ENCODE data around the gene PSME3. TPM values are rescaled to one million over a fixed set of nuclear protein-coding genes. Genes with fewer than 3 reads are reported as not detected.

PSME3 gene, protein sequence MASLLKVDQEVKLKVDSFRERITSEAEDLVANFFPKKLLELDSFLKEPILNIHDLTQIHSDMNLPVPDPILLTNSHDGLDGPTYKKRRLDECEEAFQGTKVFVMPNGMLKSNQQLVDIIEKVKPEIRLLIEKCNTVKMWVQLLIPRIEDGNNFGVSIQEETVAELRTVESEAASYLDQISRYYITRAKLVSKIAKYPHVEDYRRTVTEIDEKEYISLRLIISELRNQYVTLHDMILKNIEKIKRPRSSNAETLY
- total RNA-seq (2014; rRNA removed; shearing (Covaris generic)): 88.1 and 104 TPM in 2 replicates
- 170 and 176 TPM in 2 replicates for polyA plus RNA-seq (2016; fragmentation: Nextera tagmentation; extraction: Ambion mirVana)

DNA sequence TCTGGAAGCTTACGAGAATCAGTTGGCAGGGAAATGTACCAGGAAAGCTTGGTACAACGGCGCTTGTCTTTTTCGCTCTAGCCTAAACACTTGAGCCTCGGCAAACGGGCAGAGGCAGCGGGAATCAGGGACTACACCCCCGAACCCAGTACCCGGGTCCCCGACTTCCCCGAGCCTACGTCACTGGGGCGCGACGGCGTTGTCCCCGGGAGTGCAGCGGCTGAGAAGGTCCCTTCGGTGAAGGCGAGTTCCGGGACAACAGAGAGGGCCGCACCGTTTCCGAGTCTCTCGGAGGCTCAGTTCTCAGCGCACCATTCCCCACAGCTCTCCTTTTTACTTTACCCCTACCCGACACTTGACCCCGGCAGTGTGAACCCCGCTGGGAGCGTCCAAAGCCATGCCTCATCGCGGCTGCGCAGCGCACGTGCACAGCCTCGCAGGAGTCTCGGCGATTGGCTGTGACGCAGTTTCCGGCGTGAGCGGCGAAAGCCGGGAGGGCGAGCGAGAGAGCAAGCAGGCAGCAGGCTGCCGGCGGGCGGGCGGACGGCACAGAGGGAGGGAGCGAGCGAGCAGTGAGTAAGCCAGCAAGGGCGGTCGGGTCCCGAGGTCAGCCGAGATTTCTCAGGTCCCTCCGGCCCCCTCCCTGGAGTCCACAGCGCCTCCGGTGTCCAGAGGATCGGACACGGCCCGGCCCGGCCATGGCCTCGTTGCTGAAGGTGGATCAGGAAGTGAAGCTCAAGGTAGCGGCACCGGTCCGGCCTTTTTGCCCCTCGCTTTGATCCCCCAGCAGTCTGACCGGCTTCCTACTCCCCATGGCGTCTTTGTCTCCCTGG lies at the start of gene PSME3:
PSME3 (plus strand) TSS at position 464 of the 833 bp plus-strand sequence; CDS start at position 699, 235 bp downstream.
- Histone ChIP-seq H2AFZ (peak within 1 kb of the TSS; percentile 98), H3K4me2 (ENCODE audit: unreplicated experiment) (peak within 1 kb of the TSS; percentile 99), H3K27ac (peak within 1 kb of the TSS; percentile 79), H3K9ac (peak within 1 kb of the TSS; percentile 97), H3K9me3 (ENCODE audit: low read depth) (no peaks in the 10 kb centered on the region), H3K27me3 (replicated peaks; ENCODE audit: insufficient read depth) (no peaks in the 10 kb centered on the region), H3K79me2 (ENCODE audit: insufficient read depth) (peaks cover 59% of the 10 kb centered on the region), H3K4me1 (ENCODE audit: insufficient read depth) (peaks cover 17% of the 10 kb centered on the region), H3K4me3 (peak within 1 kb of the TSS; percentile 94), H4K20me1 (ENCODE audit: insufficient read depth) (no peaks in the 10 kb centered on the region), H3K36me3 (ENCODE audit: low read depth) (peaks cover 6% of the 10 kb centered on the region), H3K9me2 (ENCODE audit: insufficient read depth) (no peaks in the 10 kb centered on the region), H3F3A (ENCODE audit: insufficient read depth) (no peaks in the 10 kb centered on the region)
- peak; percentile 97 for DNase-seq
- no peak for TF ChIP-seq EZH2phosphoT487 (IDR thresholded peaks at IDR 0.05; ENCODE audit: insufficient read depth, low read depth)
- in situ Hi-C loops (cut with MboI): no loop called here
- 1% methylated on average over 59 to 67 of the region's 71 CpGs for WGBS, 2 experiments (ENCODE audit: low coverage in 1 of 2, low lambda C conversion rate in 2 of 2, missing lambda C conversion rate in 2 of 2)

DNA sequence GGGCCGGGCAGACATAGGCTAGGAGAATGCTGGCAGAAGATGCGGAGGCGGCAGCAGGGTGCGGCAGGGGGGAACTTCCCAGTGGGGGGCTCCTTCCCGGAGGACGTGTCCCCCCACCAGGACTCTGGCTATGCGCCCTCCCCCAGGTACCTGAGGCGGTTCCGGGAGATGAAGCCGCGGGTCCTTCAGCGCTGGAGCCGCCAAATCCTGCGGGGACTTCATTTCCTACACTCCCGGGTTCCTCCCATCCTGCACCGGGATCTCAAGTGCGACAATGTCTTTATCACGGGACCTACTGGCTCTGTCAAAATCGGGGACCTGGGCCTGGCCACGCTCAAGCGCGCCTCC lies 49.4 kb upstream of the PSME3 start:
- peak overlapping the region; percentile 94 for H3K4me2 ChIP-seq (ENCODE audit: unreplicated experiment)
- H3K36me3 ChIP-seq (ENCODE audit: low read depth): peaks cover 4% of the 10 kb centered on the region; the same call in 1 of the 2 replicates
- DNase-seq: no peak
- no peak overlapping the region for H2AFZ ChIP-seq
- peaks cover 20% of the 10 kb centered on the region for H3K4me1 ChIP-seq (ENCODE audit: insufficient read depth)
- TF ChIP-seq EZH2 (IDR thresholded peaks at IDR 0.05; ENCODE audit: insufficient read depth, poor library complexity, severe bottlenecking): no peak
- no peak for TF ChIP-seq EZH2phosphoT487 (IDR thresholded peaks at IDR 0.05; ENCODE audit: insufficient read depth, low read depth)
- H3K27me3 ChIP-seq (replicated peaks; ENCODE audit: insufficient read depth): no peaks in the 10 kb centered on the region
- no peak overlapping the region for H3K9ac ChIP-seq
- in situ Hi-C loops (cut with MboI): no loop called here
- no peaks in the 10 kb centered on the region for H3K9me2 ChIP-seq (ENCODE audit: insufficient read depth)
- WGBS, 2 experiments (ENCODE audit: low coverage in 1 of 2, low lambda C conversion rate in 2 of 2, missing lambda C conversion rate in 2 of 2): 28 to 31% methylated on average over 20 to 22 of the region's 22 CpGs
- no peak overlapping the region; the same call in 1 of the 2 replicates for H3K27ac ChIP-seq
- no peaks in the 10 kb centered on the region for H3K9me3 ChIP-seq (ENCODE audit: low read depth)
- H4K20me1 ChIP-seq (ENCODE audit: insufficient read depth): no peaks in the 10 kb centered on the region
- H3K79me2 ChIP-seq (ENCODE audit: insufficient read depth): peaks cover 22% of the 10 kb centered on the region
- peak overlapping the region; percentile 85 for H3K4me3 ChIP-seq
- peaks cover 15% of the 10 kb centered on the region; the same call in 1 of the 2 replicates for H3F3A ChIP-seq (ENCODE audit: insufficient read depth)

DNA sequence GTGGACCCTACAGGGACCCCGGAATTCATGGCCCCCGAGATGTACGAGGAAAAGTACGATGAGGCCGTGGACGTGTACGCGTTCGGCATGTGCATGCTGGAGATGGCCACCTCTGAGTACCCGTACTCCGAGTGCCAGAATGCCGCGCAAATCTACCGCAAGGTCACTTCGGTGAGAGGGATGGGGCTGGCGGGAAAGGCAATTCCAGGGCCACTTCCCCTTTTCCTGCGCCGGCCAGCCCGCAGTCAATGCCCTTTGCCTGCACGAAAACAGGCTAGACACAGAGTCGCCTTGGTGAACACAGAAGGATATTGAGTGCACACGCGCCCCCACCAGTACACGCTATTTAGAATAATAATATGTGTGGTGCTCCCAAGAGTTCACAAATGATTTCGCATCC lies 48.8 kb upstream of the PSME3 start:
- Histone ChIP-seq H3K27me3 (replicated peaks; ENCODE audit: insufficient read depth) (no peaks in the 10 kb centered on the region), H3F3A (ENCODE audit: insufficient read depth) (peaks cover 9% of the 10 kb centered on the region; the same call in 1 of the 2 replicates), H3K9me3 (ENCODE audit: low read depth) (no peaks in the 10 kb centered on the region), H3K9me2 (ENCODE audit: insufficient read depth) (no peaks in the 10 kb centered on the region), H3K4me2 (ENCODE audit: unreplicated experiment) (peak overlapping the region; percentile 94), H3K4me3 (no peak overlapping the region), H4K20me1 (ENCODE audit: insufficient read depth) (no peaks in the 10 kb centered on the region), H2AFZ (no peak overlapping the region), H3K27ac (no peak overlapping the region), H3K4me1 (ENCODE audit: insufficient read depth) (peaks cover 20% of the 10 kb centered on the region), H3K9ac (no peak overlapping the region), H3K79me2 (ENCODE audit: insufficient read depth) (peaks cover 22% of the 10 kb centered on the region), H3K36me3 (ENCODE audit: low read depth) (peaks cover 4% of the 10 kb centered on the region; the same call in 1 of the 2 replicates)
- TF ChIP-seq EZH2phosphoT487 (IDR thresholded peaks at IDR 0.05; ENCODE audit: insufficient read depth, low read depth): no peak
- TF ChIP-seq EZH2 (IDR thresholded peaks at IDR 0.05; ENCODE audit: insufficient read depth, poor library complexity, severe bottlenecking): no peak
- no peak for DNase-seq
- WGBS, 2 experiments (ENCODE audit: low coverage in 1 of 2, low lambda C conversion rate in 2 of 2, missing lambda C conversion rate in 2 of 2): 68 to 74% methylated on average over 25 of the region's 25 CpGs
- in situ Hi-C loops (cut with MboI): no loop called here

DNA sequence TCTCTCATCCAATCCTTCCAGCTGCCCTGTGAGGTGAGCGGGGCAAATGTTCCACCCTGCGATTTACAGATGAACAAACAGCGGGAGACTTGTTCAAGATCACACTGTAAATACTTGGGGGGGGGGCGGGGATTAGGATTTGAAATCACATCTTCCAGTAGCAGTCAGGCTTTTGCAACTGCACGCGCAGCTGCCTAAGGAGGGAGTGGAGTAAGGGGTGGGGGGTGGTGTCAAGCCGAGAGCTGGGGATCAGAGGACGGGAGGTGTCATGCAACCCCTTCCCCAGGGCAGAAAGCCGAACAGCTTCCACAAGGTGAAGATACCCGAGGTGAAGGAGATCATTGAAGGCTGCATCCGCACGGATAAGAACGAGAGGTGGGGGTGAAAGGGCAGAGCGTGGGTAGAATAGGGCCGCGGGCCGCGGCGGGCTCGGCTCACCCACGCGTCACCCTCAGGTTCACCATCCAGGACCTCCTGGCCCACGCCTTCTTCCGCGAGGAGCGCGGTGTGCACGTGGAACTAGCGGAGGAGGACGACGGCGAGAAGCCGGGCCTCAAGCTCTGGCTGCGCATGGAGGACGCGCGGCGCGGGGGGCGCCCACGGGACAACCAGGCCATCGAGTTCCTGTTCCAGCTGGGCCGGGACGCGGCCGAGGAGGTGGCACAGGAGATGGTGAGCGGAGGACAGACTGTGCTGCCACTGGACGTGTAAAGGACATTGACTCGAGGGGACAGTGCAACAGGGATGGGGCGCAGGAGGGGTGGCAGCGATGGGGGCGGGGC lies 48.2 kb upstream of the PSME3 start:
- in situ Hi-C loops (cut with MboI): no loop called here
- H3K4me2 ChIP-seq (ENCODE audit: unreplicated experiment): no peak overlapping the region
- H2AFZ ChIP-seq: no peak overlapping the region
- no peak for DNase-seq
- H3K9ac ChIP-seq: no peak overlapping the region
- peaks cover 20% of the 10 kb centered on the region for H3K4me1 ChIP-seq (ENCODE audit: insufficient read depth)
- H3K27me3 ChIP-seq (replicated peaks; ENCODE audit: insufficient read depth): no peaks in the 10 kb centered on the region
- no peak overlapping the region for H3K4me3 ChIP-seq
- peaks cover 4% of the 10 kb centered on the region; the same call in 1 of the 2 replicates for H3K36me3 ChIP-seq (ENCODE audit: low read depth)
- TF ChIP-seq EZH2phosphoT487 (IDR thresholded peaks at IDR 0.05; ENCODE audit: insufficient read depth, low read depth): no peak
- TF ChIP-seq EZH2 (IDR thresholded peaks at IDR 0.05; ENCODE audit: insufficient read depth, poor library complexity, severe bottlenecking): no peak
- 37 to 42% methylated on average over 43 to 52 of the region's 52 CpGs for WGBS, 2 experiments (ENCODE audit: low coverage in 1 of 2, low lambda C conversion rate in 2 of 2, missing lambda C conversion rate in 2 of 2)
- no peaks in the 10 kb centered on the region for H3K9me2 ChIP-seq (ENCODE audit: insufficient read depth)
- no peak overlapping the region for H3K27ac ChIP-seq
- H3K79me2 ChIP-seq (ENCODE audit: insufficient read depth): peaks cover 22% of the 10 kb centered on the region
- no peaks in the 10 kb centered on the region for H4K20me1 ChIP-seq (ENCODE audit: insufficient read depth)
- H3K9me3 ChIP-seq (ENCODE audit: low read depth): no peaks in the 10 kb centered on the region
- peaks cover 10% of the 10 kb centered on the region; the same call in 1 of the 2 replicates for H3F3A ChIP-seq (ENCODE audit: insufficient read depth)

All from GM23248 (cell line).